ENCODE data around the gene HOXB6. TPM values are rescaled to one million over a fixed set of nuclear protein-coding genes. Genes with fewer than 3 reads are reported as not detected.

Gene HOXB6
- total RNA-seq, 1 experiment from 2014 or later = 64.8 TPM

DNA sequence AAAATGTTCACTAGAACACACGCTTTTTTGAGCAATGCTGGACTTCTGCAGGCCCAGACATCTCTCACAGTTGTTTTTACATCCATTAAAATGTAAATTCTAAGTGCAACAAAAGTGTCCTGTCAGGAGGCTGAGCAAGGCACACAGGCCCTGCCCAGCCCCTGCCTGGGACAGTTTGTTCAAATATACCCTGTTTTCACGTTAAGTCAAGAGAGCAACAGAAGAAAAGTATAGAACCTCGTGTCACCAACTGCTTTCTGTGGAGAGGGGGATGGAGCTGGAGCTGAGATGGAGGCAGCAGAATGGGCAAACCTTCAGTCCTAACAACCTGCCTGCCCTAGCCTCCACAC, 55.5 kb downstream of the HOXB6 start:
- no peaks in the 10 kb centered on the region for H3K9me2 ChIP-seq (ENCODE audit: insufficient read depth)

More for the DNA sequence above, 55.5 kb downstream of the HOXB6 start:
- Histone ChIP-seq H4K20me1 (ENCODE audit: insufficient read depth) (no peaks in the 10 kb centered on the region), H3K36me3 (ENCODE audit: control insufficient read depth in 1 of 2, insufficient read depth in 2 of 2, low read length in 2 of 2) (peaks cover 0 to 4% of the 10 kb centered on the region in 2 experiments; a peak in 1 of 4 replicates), H3K27me3 (ENCODE audit: insufficient read depth, low read length) (no peaks in the 10 kb centered on the region), H3K9ac (ENCODE audit: low read length) (no peak overlapping the region), H2AFZ (ENCODE audit: low read depth, low read length, poor library complexity, severe bottlenecking) (no peak overlapping the region), H3K27ac (ENCODE audit: low read depth, low read length) (no peak overlapping the region), H3K4me3 (replicated peaks in 1 of 2; ENCODE audit: low read depth in 1 of 2, low read length in 2 of 2) (no peak overlapping the region), H3K4me1 (ENCODE audit: control insufficient read depth in 1 of 2, insufficient read depth in 2 of 2, low read length in 2 of 2) (peaks cover 0 to 2% of the 10 kb centered on the region in 2 experiments; a peak in 1 of 4 replicates), H3K4me2 (ENCODE audit: low read length) (no peak overlapping the region), H3K79me2 (ENCODE audit: insufficient read depth, low read length) (no peaks in the 10 kb centered on the region), H3K9me3 (ENCODE audit: control insufficient read depth in 1 of 2, insufficient read depth in 1 of 2, low read depth in 1 of 2, low read length in 2 of 2) (no peaks in the 10 kb centered on the region)
- BruUV-seq (replicated peaks) = no TSS peak
- no peak for ATAC-seq
- POLR2A ChIA-PET = no interaction called here
- no peak for DNase-seq (ENCODE audit: low read depth, low spot score)
- TF ChIP-seq EZH2phosphoT487 (IDR thresholded peaks at IDR 0.05; ENCODE audit: borderline replicate concordance) (no peak), EZH2 (IDR thresholded peaks at IDR 0.05) (no peak), POLR2AphosphoS5 (IDR thresholded peaks at IDR 0.05; ENCODE audit: low read depth, low read length) (no peak), FOSL1 (IDR thresholded peaks at IDR 0.05; ENCODE audit: low read depth) (no peak), SIN3A (IDR thresholded peaks at IDR 0.05; ENCODE audit: low read depth) (no peak), EGR1 (IDR thresholded peaks at IDR 0.05; ENCODE audit: low read depth) (no peak), RAD21 (IDR thresholded peaks at IDR 0.05; ENCODE audit: low read depth) (no peak), TCF7L2 (IDR thresholded peaks at IDR 0.05; ENCODE audit: borderline replicate concordance, extremely low read depth, insufficient read depth, insufficient read length) (no peak)
- TF ChIP-seq, protein P1, sequence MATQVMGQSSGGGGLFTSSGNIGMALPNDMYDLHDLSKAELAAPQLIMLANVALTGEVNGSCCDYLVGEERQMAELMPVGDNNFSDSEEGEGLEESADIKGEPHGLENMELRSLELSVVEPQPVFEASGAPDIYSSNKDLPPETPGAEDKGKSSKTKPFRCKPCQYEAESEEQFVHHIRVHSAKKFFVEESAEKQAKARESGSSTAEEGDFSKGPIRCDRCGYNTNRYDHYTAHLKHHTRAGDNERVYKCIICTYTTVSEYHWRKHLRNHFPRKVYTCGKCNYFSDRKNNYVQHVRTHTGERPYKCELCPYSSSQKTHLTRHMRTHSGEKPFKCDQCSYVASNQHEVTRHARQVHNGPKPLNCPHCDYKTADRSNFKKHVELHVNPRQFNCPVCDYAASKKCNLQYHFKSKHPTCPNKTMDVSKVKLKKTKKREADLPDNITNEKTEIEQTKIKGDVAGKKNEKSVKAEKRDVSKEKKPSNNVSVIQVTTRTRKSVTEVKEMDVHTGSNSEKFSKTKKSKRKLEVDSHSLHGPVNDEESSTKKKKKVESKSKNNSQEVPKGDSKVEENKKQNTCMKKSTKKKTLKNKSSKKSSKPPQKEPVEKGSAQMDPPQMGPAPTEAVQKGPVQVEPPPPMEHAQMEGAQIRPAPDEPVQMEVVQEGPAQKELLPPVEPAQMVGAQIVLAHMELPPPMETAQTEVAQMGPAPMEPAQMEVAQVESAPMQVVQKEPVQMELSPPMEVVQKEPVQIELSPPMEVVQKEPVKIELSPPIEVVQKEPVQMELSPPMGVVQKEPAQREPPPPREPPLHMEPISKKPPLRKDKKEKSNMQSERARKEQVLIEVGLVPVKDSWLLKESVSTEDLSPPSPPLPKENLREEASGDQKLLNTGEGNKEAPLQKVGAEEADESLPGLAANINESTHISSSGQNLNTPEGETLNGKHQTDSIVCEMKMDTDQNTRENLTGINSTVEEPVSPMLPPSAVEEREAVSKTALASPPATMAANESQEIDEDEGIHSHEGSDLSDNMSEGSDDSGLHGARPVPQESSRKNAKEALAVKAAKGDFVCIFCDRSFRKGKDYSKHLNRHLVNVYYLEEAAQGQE (IDR thresholded peaks at IDR 0.05; ENCODE audit: low read depth) = no peak
- TF ChIP-seq, protein P2, sequence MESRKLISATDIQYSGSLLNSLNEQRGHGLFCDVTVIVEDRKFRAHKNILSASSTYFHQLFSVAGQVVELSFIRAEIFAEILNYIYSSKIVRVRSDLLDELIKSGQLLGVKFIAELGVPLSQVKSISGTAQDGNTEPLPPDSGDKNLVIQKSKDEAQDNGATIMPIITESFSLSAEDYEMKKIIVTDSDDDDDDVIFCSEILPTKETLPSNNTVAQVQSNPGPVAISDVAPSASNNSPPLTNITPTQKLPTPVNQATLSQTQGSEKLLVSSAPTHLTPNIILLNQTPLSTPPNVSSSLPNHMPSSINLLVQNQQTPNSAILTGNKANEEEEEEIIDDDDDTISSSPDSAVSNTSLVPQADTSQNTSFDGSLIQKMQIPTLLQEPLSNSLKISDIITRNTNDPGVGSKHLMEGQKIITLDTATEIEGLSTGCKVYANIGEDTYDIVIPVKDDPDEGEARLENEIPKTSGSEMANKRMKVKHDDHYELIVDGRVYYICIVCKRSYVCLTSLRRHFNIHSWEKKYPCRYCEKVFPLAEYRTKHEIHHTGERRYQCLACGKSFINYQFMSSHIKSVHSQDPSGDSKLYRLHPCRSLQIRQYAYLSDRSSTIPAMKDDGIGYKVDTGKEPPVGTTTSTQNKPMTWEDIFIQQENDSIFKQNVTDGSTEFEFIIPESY (IDR thresholded peaks at IDR 0.05; ENCODE audit: extremely low read depth, insufficient replicate concordance, low read length) = no peak
- TF ChIP-seq, protein P3, sequence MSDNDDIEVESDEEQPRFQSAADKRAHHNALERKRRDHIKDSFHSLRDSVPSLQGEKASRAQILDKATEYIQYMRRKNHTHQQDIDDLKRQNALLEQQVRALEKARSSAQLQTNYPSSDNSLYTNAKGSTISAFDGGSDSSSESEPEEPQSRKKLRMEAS (IDR thresholded peaks at IDR 0.05) = no peak
- CTCF ChIA-PET = no interaction called here
- RAD21 ChIA-PET (ENCODE audit: low non-redundant PET in 1 of 2, low total read pairs in 2 of 2, uncharacterized antibody in 2 of 2, unreplicated experiment in 2 of 2) = no interaction called here
- intact Hi-C loops (cut with micrococcal nuclease) = no loop called here
